HG03135 (cell line): ENCODE measurements around the gene RPL38.

Source experiments
- ATAC-seq: cut with Tn5 transposase; IDR thresholded peaks from one replicate; pipeline ENCODE4 v1.9.1; 2021; ENCODE audit warnings: mild to moderate bottlenecking, moderate library complexity; ENCODE audit not compliant: unreplicated experiment

RPL38 gene

GRCh38 chr17:74245871-74246270, 42.4 kb downstream of the RPL38 start:
- ATAC-seq: no peak

GRCh38 chr17:74249590-74250270, 46.3 kb downstream of the RPL38 start:
- no peak for ATAC-seq

GRCh38 chr17:74250324-74250995, 47.0 kb downstream of the RPL38 start:
- no peak for ATAC-seq

- ATAC-seq: no peak
Observed at GRCh38 chr17:74251051-74251450, 47.6 kb downstream of the RPL38 start.

GRCh38 chr17:74251569-74251968, 48.1 kb downstream of the RPL38 start:
- no peak for ATAC-seq

GRCh38 chr17:74252211-74252610, 48.7 kb downstream of the RPL38 start:
- ATAC-seq: no peak

GRCh38 chr17:74253036-74253435, 49.6 kb downstream of the RPL38 start:
- ATAC-seq: no peak

- no peak for ATAC-seq
Observed at GRCh38 chr17:74257311-74257710, 53.8 kb downstream of the RPL38 start.

- ATAC-seq: no peak
Observed at GRCh38 chr17:74259667-74260524, 56.4 kb downstream of the RPL38 start.
